GM21737 (cell line): ENCODE measurements around the gene KCTD21.
"Not testable (repeated sequence)": the region's sequence is repeated elsewhere in the genome, so short reads cannot be mapped to it uniquely, and the experiment has no call there.

Source experiments
- ATAC-seq: cut with Tn5 transposase; IDR thresholded peaks from one replicate; pipeline ENCODE4 v1.9.1; 2021; ENCODE audit warnings: mild to moderate bottlenecking, moderate library complexity; ENCODE audit not compliant: unreplicated experiment

The KCTD21 gene, protein sequence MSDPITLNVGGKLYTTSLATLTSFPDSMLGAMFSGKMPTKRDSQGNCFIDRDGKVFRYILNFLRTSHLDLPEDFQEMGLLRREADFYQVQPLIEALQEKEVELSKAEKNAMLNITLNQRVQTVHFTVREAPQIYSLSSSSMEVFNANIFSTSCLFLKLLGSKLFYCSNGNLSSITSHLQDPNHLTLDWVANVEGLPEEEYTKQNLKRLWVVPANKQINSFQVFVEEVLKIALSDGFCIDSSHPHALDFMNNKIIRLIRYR

DNA sequence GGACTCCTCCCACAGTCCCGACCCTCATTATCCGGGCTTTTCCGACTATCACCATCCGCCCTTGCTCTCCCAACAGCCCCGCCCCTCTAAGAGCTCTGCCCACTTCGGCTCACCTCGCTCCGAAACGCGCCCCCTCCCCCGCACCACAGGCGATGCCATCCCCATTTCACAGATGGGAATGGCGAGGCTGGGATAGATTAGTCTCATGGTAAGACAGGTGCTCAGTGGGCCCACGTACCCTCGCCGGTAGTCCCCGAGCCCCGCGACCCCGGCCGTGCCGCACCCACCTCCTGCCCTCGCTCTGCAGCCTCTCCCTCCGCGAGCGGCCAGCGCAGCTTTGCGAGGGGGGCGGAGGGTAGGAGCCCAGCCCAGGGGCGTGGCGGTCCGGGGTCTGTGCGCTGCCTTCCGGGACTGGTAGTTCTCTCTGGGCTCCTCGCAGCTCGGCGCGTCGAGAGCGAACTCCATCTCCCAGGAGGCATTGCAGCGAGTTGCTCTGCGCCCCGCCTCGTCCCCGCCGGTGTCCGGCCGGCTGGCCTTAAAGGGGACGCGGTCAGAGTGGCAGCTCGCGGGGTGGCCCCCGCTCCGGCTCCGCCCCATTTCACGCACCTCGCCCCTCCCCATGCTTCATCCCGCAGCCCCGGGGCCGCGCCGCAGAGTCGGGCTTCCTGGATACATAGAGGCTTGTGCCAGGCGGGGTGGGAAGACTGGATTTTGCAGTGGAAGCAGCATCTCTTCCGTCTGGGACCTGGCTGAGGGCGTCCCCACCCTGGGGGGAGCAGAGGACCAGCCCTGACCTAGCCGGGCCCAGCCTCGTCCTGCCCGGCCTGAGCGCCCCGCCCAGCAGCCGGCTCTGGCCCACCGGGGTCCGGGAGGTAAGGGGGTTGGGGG is at the start of gene KCTD21, which contains the start of gene USP35:
Gene KCTD21, minus strand, starts transcription at position 341 of the 888 bp plus-strand sequence. CDS start 14,072 bp downstream, outside the sequence.
Gene USP35, plus strand, starts transcription at position 634 of the 888 bp plus-strand sequence. CDS start 7,327 bp downstream, outside the sequence.
- ATAC-seq = peak; percentile 94

DNA sequence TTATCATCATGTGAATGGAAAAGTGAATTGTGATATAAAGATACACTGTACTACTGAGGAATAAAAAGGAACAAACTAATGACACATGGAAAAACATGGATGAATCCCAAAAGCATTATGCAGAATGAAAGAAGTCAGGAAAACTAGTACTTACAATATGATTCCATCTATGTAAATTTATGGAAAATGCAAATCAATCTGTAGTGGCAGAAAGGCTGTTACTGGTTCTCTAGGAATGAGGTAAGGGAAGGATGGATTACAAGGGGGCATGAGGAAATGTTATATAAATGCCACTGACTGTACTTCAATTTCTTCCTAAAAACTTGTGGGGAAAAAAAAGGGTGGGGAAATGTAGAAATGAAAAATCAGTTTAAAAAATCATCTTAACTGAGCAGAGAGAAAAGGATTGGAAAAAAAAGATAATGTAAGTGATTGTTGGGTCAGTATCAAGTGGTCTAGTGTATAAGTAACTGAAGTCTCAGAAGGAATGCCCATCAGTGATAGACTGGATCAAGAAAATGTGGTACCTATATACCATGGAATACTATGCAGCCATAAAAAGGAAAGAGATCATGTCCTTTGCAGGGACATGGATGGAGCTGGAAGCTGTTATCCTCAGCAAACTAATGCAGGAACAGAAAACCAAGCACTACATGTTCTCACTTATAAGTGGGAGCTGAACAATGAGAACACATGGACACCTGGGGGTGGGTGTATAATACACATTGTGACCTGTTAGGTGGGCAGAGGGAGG is 49.0 kb upstream of the KCTD21 start:
- ATAC-seq = no peak

DNA sequence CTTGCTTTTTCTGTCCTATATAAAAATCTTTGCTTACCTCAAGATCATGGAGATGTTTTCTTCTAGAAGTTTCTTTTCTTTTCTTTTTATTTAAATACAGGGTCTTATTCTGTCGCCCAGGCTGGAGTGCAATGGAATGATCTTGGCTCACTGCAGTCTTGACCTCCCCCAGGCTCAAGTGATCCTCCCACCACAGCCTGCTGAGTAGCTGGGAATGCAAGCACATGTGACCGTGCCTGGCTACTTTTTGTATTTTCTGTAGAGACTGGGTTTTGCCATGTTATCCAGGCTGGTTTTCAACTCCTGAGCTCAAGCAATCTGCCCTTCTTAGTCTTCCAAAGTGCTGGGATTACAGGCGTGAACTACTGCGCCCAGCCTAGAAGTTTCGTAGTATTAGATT is 45.6 kb upstream of the KCTD21 start:
- ATAC-seq = no peak

DNA sequence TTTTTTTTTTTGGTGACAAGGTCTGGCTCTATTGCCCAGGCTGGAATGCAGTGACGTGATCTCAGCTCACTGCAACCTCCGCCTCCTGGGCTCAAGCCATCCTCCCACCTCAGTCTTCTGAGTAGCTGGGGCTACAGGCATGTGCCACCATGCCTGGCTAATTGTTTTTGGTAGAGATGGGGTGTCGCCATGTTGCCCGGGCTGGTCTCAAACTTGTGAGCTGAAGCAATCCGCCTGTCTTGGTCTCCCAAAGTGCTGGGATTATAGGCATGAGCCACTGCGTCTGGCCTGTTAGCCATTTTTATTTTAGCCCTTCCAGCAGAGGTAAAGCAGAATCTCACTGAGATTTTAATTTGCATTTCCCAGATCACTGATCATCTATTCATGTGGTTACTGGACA is 44.6 kb upstream of the KCTD21 start:
- ATAC-seq = not testable (repeated sequence)

DNA sequence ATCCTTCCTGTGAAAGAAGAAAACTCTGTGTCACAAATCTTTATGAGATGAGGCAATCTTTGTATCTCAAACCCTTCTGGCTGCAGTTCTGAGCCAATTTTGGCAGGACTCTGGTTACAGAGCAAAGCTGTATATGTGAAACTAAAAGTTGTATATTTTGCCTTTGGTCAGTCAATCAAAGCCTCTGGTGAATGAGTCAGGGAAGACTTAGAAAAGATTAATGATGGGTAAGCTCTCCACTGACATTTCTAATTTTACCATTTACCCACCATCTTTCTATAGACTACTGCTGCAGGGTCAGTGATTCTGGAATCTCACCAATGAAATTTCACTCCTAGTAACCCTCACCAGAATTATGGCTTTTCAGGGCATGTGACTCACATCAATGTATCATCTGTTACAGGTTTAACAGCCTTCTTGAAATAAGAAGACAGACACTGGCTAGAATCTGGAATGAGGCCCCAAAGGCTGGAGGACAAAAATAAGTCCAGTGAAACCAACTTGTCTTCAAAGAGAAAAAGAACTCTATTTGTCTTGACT is 43.6 kb upstream of the KCTD21 start:
- ATAC-seq = no peak

DNA sequence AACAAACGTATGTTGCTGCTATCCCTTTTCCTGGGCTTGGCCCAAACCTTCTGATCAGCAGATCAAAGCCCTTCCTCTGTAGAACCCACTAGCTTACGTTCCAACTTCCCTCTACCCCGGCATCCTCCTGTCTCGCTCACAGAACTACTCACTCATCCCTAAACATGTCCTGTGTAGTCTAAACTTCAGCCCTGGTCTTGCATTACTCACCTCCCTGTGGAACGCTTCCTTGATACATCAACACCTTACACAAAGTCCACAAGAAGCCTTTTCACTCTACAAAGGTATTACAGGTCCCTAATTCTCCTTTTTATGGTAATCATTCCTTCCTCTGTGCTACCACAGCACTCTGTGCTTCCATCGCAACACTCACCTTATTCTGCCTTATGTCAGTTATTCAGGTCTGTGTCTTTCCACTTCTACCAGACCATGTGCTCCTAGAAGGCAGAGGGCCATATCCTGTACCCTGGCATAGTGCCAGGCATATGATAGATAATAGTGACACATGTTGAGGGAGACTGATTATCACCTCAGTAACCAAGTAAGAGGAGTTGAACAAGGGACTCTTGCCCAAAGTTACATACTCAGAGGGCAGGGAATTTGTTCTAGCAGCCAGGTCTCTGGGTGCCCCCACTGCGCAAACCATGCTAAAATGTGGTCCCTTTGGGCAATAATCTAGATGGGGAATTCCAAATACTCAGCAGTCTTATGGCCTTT is 41.9 kb upstream of the KCTD21 start:
- no peak for ATAC-seq

DNA sequence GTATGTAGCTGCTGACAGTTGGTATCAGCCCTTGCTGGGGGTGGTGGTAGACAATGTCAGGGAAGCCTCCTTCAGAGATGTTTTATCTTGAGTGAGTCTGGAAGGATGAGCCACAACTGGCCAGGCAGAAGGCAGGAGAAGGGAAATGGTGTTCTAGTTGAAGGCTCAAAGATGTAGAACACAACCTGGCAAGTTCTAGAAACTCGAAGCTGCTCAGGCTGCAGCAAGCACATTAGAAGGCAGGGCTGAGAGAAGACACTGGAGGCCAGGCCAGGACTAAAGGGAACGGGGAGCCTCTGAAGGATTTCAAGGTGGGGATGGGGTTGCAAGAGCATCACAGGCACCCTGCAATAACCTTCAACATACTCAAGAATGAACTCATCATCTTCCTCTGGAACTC is 40.7 kb upstream of the KCTD21 start:
- no peak for ATAC-seq

DNA sequence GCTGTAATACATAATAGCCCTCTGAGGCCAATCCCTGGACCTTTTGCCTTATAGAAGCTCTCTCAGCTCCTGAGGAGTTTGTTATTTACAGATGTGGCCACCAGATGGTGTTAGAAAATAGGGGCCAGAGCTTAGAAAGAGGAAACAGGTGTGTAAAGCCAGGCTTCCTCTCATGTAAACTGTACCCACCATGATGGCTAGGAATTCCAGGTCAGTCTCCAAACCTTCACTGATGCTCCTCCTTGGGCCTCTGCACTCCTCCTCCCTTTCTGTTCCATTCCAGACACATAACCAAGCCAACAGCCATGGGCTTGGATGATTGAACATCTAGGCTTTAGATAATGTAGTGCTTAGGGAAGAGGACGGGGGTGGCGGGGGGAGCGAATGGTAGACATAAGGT is 40.0 kb upstream of the KCTD21 start:
- ATAC-seq = peak; percentile 39

DNA sequence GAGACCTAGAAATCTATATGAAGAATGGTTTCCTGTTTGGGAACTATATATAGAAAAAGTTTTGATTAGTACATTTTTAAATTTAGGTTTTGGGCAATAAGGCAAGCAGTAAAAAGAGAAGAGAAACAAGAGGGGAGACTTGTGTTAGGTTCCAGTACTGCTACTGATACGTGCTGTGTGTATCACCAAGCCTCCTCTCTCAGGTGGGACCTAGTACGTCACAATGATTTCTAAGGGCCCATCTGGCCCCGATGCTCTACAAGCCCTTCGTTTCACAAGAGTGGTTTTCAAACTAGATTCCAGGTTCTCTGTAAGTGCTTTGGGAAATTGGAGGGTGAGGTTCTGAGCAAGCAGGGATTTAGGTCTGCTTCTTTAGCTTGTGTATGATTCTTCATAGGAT is 39.5 kb upstream of the KCTD21 start:
- ATAC-seq = no peak

DNA sequence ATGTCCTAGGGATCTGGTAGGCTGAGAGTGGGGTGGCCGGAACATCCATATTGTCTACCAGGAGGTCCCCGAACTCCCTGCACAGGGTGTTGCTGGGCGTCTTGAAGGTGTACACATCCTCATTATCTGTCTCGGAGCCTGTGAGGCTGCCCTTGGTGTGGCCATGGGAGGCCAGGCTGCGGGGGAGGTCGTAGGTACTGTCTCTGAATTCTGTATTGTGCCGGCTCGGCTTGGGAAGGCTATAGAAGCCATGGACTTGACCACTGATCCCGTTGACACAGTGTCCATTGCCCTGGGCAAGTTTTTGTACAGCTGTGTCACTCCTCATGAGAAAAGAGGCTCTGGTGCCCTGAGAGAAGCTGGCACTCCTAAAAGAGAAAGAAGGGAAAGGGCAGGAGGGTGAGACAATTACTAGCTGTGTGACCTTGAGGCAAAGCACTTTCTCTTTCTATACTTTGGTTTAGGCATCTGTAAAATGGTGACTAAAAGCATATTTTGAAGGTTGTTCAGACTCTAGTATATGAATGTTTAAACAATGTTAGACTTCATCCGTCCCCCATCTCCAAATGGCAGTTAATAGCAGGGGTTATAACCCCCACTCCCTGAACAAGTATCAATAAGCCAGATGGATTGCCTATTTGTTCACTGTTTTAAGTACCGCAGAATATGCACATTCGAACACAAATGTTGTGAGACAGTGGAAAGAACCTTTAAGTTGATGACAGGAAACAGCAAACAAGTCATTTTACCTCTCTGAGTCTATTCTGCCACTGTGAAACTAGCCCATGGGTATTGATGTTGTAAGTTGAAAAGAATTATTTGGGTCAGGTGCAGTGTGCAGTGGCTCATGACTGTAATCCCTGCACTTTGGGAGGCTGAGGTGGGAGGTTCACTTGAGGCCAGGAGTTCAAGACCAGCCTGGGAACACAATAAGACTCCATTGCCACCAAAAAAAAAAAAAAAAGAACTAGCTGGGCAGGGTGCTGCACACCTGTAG is 38.6 kb upstream of the KCTD21 start:
- ATAC-seq = no peak

DNA sequence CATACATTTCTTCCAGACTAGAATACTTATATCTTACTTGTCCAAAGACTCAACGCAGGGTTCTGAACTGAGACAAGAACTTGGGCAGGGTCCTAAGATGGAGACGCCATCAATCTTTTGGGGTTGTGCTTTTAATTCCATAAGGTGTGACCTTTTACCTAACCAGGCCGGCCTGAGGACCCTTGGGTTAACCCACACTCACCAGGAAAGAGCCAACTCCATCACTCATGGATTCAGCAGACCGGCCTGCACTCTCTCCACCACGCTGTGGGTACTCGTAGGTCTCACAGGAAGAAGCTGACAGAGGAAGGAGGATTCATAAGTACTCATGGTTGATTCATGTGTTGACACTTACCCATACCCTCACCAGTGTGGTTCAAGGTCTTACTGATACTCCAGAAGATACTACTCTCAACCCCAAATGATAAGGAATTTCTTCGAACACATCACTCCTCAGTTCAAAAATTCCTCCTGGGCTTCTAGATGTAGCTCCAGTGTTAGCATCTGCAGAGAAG is 36.5 kb upstream of the KCTD21 start:
- ATAC-seq = no peak

DNA sequence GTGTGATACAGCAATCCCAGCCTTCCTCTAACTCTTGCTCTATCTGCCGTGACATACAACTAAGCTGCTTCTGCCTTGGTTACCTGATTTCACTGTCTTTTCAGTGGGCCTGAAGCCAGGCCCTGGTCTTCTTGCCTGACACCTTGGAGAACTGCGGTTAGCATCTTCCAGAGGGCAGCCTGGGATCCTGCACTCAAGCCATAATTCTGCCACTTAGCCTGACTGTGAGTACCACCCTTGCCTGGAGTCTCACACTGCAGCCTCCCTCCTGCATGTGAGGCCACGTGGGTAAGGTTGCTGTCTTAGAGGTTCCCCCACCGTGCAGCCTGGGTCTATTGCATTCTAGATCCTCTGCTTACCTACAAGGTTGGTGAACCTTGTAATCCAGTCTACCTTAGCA is 36.1 kb upstream of the KCTD21 start:
- ATAC-seq = no peak

DNA sequence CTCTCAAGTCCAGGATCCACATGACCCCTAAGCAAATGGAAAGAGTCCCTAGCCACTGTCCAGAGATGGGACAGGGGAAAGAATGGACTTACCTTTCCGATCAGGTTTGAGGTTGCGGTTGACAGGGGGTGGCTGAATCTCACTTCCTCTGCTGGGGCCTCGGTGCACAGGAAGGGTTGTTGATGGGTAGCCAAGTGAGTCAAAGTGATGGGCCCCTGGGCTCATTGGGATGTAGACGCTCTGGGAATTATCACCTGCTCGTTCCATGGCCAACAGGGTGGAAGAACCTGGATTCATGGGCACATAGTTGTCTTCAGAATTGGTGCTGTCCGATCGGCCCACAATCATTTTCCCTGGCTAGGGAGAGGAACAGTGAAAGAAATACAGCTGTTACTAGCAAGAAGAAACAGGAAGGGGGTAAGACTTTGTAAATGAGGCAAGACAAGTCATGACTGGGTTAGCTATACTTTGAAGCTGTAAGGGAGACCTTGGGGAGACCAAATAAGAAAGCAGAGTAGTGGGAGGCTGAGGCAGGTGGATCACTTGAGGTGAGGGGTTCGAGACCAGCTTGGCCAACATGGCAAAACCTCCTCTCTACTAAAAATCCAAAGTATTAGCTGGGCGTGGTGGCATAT is 35.0 kb upstream of the KCTD21 start:
- peak; percentile 79 for ATAC-seq

DNA sequence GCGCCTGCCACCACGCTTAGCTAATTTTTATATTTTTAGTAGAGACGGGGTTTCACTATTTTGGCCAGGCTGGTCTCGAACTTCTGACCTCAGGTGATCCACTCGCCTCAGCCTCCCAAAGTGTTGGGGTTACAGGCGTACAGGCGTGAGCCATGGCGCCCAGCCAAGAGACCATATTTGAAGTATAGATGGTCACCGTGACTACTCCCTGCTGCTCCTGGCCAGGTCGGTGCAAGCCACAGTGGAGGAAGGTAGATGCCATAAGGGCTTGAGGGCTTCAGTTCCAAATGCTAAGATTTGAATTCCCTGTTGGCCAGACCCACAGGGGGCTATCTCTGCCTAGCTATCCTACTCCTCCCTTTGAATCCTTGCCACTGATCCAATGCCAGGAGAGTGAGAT is 34.3 kb upstream of the KCTD21 start:
- not testable (repeated sequence) for ATAC-seq

DNA sequence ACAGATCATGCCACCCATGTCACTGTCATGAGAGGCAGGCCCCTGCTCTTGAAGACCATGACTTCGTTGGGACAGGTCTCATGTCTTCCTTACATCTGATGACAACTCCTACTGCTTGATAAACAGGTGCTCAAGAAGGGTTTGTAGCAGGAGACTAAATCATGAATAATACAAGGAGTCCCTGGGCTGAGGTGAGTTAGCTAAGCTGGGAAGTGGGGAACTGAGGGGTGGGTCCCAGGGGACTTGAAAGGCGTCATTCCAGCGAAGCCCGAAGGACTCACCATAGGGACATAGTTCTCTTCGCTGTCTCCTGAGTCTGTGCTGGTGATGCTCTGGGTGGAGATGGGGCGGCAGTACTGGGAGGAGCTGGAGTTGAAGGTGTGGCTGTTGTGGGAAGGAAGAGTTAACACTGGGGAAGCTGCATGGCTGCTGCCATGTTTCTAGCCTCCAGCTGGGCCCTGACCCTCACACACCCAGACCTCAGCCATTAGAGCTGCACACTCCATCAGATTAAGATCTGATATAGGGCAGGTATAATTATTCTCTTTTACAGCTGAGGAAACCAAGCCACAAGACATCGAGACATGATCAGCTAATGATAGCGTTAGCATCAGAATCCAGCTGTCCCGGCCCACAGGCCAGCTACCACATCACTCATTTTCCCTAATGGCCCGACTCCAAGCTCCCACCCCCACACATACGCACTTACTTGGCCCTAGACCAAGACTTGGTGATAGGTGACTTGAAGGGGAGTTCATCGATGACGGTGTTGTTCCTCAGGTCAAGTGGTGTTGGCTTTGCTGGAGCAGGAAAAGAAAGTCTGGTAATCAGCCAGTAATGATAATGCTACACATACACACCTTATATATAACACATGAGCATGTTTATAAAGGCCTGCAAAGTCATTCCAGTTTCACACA is 33.2 kb upstream of the KCTD21 start:
- ATAC-seq = no peak

DNA sequence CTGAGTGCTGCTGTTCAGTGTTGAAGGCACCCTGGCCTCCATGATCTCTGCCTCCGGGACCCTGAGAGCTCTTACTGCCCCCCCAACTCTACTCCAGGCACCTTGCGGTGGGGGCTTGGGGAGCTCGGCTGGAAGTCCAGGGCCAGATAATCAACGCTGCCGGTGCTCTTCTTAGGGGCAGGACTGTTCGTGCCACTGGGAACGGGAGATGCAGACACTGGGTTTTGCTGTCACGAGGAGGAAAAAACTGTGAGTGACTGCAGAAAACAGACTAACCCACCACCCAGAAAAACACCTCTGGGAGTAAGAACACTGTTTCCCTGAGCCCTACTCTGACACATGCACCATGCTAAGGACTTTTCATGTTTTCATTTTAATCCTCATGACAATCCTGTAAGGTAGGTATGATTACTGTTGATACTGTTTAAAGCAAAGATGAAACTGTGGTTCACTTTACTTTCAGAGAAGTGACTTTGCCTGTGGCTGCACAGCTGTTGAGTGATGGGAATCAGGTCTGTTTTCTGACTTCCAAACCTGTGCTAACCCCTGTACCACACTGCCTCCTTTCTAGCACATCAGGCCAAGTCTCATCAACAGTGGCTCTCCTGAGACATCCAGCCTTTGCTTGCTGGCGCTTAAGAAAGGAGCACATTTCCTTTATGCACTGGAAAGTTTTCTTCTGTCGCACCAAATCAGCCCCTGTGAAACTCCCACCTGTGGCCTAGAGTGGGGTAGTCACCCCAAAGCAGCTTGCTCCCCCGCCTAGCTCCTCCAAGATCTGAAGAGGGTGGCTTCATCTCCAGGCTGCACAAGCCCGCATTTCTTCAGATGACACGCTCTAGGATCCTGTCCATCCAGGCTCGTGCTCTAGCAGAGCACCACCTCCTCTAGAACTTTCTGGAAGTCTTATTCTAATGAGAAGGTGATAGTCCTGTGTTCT is 32.1 kb upstream of the KCTD21 start:
- no peak for ATAC-seq
